GM18508 (cell line): ENCODE results near the gene ALDH3B1.

Experiments used
- ATAC-seq: cut with Tn5 transposase; IDR thresholded peaks from one replicate; pipeline ENCODE4 v1.9.1; 2021; ENCODE audit warnings: moderate number of reproducible peaks; ENCODE audit not compliant: insufficient read depth, unreplicated experiment

Gene ALDH3B1

GRCh38 chr11:67996622-67997474, 13.3 kb upstream of the ALDH3B1 start:
- ATAC-seq = no peak

- no peak for ATAC-seq
Measured at GRCh38 chr11:67997475-67997921, 12.6 kb upstream of the ALDH3B1 start.

GRCh38 chr11:67998150-67999045, 11.7 kb upstream of the ALDH3B1 start:
- no peak for ATAC-seq

- ATAC-seq = no peak
Measured at GRCh38 chr11:67999201-67999629, 10.9 kb upstream of the ALDH3B1 start.

- ATAC-seq = no peak
Measured at GRCh38 chr11:67999704-68000103, 10.4 kb upstream of the ALDH3B1 start.

GRCh38 chr11:68002575-68002937, 7.6 kb upstream of the ALDH3B1 start:
- no peak for ATAC-seq

- no peak for ATAC-seq
Measured at GRCh38 chr11:68002938-68003845, 6.9 kb upstream of the ALDH3B1 start.

- no peak for ATAC-seq
Measured at GRCh38 chr11:68003846-68004550, 6.1 kb upstream of the ALDH3B1 start, which contains the start of gene UNC93B1. Gene UNC93B1, minus strand, starts transcription at chr11:68004097. Its CDS starts 54 bp downstream, at chr11:68004043.

GRCh38 chr11:68004551-68005335, 5.4 kb upstream of the ALDH3B1 start:
- ATAC-seq = no peak

GRCh38 chr11:68006606-68007166, 3.4 kb upstream of the ALDH3B1 start:
- no peak for ATAC-seq

- no peak for ATAC-seq
Measured at GRCh38 chr11:68007498-68008380, 2.4 kb upstream of the ALDH3B1 start.

GRCh38 chr11:68008381-68009337, 1.5 kb upstream of the ALDH3B1 start:
- ATAC-seq = no peak

- no peak for ATAC-seq
Measured at GRCh38 chr11:68009391-68010089, 587 bp upstream of the ALDH3B1 start.

GRCh38 chr11:68011051-68011943, 1.2 kb downstream of the ALDH3B1 start:
- ATAC-seq = no peak
